CD4-positive, alpha-beta T cell treated with Interleukin-4 for 1 hour (primary cell): Measurements from ENCODE around the gene WDR83.
"Not testable (repeated sequence)": the region's sequence is repeated elsewhere in the genome, so short reads cannot be mapped to it uniquely, and the experiment has no call there.

Source experiments
- DNase-seq, 2 donors: peaks; one replicate each; pipeline ENCODE4 v3.0.0-alpha.2; 2020 to 2022

The WDR83 gene

DNA sequence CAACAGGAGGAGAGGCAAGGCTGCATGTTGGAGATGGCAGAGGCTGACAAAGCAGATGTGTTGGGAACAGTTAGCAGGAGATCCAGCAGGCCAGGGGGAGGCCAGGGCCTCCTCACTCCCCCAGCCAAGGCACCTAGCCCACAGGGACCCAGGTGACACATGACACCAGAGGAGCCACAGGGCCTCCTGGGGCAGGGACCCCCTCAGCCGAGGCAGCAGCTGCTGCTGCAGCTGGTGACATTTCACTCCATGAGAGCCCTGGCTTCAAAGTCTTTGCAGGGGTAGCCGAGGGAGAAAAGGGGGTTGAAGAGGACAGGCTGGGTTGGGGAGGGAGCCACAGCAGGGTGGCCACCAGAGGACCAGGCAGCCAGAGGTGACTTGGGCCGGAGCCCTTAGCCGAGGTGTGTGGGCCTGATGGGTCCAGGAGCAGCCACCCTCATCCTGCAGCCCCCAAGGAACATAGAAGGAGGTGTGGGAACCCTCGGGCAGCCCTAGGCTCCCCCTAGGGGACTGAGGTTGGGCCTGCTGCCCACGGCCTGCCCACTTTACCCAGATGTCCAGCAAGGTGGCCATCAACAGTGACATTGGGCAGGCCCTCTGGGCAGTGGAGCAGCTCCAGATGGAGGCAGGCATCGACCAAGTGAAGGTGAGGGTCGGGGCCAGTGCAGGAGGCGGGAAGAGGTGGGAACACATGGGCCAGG, 21.0 kb downstream of the WDR83 start, which contains the start of gene GNG14:
Gene GNG14, plus strand, starts transcription at position 503 of the 701 bp plus-strand sequence. Its CDS starts 51 bp downstream, at position 554.
- DNase-seq, result no peak

DNA sequence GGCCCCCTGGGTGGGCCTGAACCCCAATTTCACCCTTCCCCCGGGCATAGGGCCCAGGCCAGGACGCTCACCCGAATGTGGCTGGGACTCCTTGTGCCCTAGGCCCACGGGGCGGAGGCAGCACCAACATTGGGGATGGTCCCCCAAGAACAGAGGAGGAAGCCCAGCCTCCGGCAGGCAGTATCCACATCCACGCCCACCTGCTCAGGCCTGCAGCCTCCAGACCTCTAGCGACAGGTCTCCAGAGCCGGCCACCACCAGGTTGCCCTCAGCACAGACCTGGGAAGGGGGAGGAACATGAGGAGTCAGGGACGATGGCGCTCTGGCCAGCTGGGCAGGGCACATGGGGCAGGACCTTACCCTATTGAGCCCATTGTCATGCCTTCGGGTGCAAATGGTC, 22.4 kb downstream of the WDR83 start:
- no peak for DNase-seq

DNA sequence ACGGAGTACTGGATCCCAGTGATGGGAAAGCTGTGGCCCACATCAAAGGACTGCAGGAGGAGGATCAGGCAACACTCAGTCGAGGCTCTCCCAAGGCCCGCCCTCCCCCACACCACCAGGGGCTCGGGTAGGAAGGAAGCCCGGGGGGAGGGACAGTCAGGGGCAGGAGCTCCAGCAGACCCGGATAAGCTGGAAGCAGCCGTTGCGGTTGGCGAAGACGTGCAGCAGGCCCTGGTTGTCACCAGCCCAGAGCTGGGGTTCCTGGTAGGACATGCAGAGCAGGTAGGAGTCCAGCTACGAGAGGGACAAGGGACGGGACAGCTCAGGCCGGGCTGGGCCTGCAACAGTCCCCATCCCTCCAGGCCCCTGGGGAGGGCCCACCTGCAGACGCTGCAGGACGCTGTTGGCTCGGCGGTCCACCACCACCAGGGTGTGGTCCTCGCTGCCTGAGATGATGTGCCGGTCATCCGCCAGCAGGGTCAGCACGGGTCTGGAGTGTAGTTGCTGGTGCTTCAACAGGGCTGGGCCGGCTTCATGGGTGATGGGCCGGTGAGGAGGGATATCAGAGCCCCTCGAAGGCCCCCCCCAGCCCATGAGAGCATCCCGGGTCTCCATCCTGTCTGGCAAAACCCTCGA, 23.1 kb downstream of the WDR83 start:
- DNase-seq, result no peak

DNA sequence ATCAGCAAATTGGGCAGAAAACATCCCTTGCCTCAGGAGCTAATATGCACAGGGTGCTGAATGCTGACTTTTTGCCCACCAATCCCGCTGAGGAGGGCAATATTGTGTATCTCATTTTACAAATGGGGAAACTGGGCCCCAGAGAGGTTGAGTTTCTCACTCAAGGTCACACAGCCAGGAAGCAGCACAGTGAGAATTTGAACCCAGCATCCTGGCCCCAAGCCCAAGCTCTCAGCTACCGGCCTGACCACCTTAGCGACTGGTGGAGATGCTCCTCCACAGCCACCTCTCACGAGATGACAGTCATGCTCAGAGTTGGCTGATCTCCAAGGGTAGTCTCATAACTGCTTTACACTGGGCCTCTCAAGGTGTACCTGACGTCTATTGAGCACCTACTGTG, 26.4 kb downstream of the WDR83 start:
- DNase-seq, result no peak

DNA sequence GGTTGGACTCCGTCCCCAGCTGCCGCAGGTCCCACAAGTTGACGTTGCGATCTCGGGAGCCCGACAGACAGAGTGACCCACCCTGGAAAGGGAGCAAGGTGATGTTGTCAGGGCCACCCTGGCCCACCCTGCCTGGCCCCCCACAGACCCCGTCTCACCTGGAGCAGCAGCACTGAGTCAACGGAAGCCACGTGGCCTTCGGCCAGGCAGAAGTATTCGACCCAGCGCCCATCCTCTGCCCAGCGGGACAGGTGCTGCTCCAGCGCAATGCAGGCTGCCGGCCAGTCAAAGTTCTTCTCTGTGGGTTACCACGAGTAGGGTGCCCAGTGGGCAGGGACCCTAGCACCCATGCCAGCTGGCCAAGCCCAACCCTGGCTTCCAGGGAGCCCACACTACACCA, 28.0 kb downstream of the WDR83 start:
- DNase-seq, result no peak

DNA sequence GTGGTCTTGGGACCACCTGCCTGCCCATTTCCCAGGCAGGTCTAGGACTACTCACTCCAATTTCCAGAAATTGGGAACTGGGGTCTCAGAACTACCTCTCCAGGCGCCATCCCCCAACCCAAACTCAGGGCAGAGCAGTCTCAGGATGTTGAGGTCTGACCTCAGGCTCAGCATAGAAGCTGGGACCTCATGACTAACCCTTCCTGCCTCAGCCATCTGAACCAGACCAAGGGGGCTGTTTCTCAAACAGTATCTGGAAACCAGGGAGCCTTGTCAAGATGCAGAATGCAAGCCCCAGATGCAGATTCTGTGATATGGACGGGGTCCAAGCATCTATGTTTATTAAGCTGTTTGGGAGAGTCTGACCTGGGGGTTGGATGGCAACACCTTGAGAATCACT, 28.5 kb downstream of the WDR83 start:
- no peak for DNase-seq

DNA sequence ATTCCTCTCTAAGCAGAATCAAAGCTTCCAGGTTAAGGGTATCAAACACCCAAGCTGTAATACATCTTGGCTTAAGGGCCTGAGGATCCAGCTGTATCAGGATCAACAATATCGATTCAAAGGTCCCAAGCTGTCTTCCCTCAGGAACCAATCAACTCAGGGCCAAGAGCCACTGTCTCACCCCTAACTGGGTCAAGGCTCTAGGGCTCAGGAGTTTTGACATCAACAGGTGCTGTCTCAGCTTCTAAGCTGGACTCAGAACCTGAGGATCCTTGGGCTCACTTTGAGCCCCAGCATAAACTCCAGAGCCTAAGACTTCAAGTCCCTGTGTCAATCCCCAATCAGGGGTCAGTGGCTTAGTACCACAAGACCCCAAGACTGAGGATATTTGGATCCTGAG, 28.9 kb downstream of the WDR83 start:
- DNase-seq, result no peak

DNA sequence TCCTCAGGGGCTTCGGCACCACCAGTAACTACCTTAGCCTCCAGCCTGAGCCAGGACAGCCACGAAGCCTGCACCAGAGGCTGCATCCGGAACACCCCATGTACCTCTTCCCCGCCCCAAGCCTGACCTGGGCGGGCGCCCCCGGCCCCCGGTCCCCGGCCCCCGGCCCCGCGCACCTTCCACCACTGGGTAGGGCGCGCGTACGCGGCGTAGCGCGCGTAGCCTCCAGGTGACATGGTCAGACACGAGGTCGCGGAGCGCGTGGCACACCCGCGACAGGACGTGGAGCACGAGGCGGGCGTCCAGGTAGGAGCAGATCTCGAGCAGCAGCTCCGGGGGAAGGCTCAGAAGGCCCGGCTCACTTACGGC, 29.4 kb downstream of the WDR83 start:
- DNase-seq, result no peak

DNA sequence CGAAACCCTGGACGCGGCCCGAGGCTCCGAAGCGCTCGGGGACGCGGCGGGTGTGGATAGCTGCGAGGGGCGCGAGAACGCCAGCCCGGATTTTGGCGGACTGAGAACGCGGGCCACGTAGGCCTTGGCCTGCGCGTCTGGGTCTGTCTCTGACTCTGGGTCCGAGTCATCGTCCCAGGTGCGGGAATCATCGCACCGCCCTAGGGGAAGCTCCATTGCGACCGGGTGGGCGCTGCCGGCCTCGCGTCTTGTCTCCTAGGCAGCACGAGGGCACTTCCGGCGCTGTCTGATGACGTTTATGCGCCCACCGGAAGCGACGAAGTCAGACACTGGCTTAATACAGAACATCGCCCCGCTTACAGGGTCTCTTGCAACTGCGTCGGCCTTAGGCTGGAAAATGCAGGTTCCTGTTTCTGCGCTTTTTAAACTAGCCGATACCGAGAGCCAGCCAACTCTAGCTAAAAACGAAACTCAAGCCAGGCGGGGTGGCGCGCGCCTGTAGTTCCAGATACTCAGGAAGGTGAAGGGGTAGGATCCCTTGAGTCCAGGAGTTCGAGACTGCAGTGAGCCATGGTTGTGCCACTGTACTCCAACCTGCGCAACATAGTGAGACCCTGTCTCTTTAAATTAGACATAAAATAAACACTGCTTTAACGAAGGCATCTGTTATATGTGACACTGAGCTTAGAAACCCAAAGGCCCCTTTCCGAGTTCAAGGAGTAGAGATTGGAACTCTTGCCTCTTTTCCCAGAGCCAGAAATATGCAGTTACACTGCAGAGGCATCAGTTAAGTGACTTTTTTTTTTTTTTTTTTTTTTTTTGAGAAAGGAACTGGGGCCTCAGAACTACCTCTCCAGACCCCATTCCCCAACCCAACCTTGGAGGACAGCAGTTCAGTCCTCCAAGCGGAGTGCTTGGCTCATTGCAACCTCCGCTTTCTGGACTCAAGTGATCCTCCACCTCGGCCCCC, 30.0 kb downstream of the WDR83 start, which contains the start of gene FBXW9:
Gene FBXW9, minus strand, starts transcription at position 266 of the 970 bp plus-strand sequence. Its CDS starts 50 bp downstream, at position 216.
- peak; percentile 97 for DNase-seq

DNA sequence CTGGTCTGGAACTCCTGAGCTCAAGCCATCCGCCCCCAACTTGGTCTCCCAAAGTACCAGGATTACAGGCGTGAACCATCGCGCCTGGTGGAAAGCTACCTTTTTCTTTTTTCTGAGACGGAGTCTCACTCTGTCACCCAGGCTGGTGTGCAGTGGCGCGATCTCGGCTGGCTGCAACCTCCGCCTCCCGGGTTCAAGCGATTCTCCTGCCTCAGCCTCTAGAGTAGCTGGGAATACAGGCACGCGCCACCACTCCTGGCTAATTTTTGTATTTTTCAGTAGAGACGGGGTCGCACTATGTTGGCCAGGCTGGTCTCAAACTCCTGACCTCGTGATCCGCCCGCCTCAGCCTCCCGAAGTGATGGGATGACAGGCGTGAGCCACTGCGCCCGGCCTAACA, 30.8 kb downstream of the WDR83 start:
- DNase-seq, result not testable (repeated sequence)

DNA sequence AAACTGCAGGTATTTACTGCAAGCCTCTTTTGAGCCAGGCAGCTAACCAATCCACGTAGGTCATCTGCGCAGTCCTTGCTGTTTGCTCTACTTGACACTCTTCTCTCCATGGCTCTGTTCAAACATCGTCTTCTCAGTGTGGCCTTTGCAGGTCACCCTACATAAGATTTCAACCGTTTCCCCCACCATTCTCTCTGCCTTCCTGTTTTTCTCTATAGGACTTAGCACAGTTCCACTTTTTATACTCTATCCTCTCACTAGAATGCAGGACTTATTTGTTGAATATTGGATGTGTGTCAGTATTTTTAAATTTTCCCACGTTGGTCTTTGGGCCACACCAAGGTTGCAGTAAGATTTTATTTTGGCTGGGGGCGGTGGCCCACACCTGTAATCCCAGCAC, 31.5 kb downstream of the WDR83 start:
- no peak for DNase-seq

DNA sequence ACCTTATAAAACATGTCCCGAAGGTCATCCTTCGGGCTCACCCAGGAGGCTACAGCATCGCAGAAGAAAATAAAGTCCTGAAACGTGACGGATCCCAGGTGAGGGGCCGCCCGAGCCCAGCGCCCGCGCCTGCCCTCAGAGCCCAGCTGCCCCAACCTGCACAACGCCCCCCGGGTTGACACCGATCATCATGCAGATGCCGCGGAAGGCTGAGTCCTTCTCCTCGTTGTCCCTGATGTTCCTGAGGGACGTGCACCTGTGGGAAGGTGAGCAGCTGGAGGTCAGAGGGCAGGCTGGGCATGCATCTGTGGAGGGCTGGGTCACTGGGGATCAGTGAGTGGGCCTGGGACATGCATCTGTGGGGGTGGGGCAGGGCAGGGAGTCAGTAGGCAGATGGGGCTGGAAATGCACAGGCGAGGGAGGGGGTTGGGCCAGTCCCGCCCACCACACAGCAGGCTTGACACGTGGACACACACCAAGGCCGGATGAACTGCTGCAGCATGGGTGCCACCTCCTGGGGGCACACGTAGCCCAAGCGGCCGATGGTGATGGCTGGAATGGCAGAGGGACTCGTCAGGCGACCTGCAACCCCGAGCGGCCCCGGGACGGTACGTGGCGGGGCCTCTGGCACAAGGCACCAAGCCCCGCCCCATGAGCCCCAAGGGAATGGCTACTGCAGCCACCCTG, 35.1 kb downstream of the WDR83 start:
- DNase-seq, result no peak

DNA sequence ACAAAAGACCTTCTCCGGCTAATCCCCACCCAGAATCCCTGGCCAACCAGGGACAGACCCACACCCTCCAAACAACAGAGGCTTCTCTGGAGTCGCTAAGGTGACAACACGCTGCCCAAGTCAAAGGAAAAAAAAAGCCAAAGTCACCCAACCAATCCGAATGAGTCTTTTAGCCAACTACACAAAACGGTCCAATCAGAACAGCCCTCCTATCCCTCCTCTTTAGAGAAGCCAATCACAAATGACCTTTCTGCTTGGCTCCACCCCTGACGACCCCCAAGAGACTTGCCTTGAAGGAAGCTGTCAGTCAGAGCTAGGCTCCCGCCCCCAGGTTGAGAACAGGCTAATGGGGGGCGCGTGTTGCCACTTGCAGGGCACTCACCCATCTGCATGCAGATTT, 36.4 kb downstream of the WDR83 start:
- peak in 1 of 2 donors; percentile 11 for DNase-seq

DNA sequence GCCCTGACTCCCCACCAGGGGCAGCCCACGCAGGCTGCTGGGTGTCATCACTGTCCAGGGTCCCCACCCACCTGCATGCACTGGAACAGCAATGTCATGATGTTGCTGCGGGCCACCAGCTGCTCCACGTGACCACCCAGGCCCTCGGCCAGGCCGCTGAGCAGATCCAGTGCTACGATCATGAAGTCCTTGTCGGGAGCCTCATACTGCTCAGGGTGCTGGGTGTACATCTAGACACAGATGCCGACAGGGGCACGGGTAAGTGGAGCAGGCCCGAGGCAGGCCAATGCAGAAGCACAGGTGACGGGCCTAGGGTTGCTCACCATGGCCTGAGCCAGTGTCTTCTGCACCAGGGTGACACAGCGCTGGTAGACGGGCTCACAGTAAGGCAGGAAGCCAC, 38.6 kb downstream of the WDR83 start:
- no peak for DNase-seq

DNA sequence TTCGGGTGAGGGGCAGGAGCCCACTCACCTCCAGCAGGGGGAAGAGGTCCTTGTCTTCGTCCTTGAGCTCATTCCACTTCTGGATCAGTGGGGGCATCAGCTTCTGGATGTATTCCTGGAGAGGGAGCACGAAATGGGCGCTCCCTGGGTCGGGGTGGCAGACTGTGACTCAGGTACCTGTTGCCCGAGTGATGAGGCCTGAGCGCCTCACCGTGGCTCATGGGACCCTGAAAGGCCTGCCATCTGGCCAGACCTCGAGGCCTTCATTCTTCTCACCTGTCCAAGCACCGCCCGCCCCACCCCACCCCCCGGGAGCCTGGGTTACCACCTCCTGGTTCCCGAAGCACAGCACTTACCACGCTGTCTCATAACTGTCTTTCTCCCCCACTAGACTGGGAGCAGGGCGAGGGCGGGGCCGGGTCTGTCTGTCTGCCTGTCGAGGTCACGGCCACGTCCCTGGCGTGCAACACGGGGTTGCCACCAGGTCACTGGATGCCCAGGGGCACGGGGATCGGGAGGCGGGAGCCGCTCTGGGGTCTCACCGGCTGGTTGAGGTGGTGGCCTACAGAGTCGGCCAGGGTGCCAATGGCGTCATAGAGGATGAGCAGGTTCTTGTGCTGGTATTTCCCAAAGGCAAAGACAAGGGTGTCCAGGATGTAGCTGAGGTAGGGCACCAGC, 39.2 kb downstream of the WDR83 start:
- DNase-seq, result no peak

DNA sequence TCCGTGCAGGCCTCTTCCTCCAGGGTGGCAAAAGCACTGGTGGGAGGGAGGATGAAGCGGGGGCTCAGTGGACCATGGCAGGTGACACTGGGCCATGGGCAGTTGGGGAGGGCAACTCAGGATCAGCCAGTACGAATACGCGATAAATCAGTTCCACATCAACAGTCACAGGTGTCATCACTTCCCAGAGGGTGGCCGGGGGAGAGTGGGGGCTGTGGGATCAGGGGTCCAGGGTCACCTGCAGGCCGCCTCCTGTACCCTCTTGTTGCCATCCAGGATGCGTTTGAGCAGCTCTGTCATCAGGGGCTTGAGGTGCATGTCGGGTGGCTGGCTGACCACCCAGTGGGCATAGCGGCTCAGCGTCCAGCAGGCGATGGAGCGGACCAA, 39.7 kb downstream of the WDR83 start:
- DNase-seq, result no peak

DNA sequence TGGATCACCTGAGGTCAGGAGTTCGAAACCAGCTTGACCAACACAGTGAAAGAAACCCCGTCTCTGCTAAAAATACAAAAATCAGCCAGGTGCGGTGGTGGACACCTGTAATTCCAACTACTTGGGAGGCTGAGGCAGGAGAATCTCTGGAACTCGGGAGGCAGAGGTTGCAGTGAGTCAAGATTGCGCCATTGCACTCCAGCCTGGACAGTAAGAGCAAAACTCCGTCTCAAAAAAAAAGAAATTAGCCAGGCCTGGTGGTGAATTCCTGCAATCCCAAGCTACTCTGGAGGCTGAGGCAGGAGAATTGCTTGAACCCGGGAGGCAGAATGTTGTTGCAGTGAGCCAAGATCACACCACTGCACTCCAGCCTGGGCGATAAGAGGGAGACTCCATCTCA, 42.0 kb downstream of the WDR83 start:
- DNase-seq, result no peak

DNA sequence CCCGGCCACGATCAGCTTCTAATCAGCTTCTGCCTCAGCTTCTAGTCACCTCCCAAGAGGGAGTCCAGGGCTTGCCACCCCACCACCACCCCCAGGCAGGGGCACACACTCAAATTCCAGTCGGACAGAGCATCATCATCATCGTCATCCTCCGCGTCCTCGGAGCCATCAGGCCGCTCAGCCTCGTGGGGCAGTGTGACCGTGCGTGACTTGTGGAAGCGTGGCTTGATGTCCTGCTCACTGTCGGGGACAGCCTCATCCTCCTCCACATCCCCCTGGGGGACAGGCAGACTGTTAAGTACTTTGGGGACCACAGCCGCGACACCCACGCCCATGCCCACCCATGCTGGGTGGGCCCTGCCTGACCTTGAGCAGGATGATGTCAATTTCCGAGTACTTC, 44.6 kb downstream of the WDR83 start:
- DNase-seq, result no peak

DNA sequence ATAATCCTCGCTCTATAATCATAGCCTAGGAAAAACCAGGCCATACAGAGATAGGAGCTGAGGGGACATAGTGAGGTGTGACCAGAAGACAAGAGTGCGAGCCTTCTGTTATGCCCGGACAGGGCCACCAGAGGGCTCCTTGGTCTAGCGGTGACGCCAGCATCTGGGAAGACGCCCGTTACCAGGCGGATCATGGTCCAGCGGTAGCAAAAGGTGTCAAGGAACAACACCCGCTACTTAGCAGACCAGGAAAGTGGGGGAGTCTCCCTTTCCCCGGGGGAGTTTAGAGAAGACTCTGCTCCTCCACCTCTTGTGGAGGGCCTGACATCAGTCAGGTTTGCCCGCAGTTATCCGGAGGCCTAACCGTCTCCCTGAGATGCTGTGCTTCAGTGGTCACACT, 45.5 kb downstream of the WDR83 start:
- DNase-seq, result peak; percentile 29

DNA sequence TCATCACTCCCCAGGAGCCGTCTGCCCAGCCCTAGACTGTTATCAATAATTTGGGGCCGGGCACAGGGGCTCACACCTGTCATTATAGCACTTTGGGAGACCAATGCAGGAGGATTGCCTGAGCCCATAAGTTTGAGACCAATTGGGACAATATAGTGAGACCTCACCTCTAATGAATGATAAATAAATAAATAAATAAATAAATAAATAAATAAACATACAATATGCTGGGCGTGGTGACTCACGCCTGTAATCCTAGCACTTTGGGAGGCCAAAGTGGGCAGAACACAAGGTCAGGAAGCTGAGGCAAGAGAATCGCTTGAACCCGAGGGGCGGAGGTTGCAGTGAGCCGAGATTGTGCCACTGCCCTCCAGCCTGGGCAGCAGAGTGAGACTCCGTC, 46.7 kb downstream of the WDR83 start:
- not testable (repeated sequence) for DNase-seq

DNA sequence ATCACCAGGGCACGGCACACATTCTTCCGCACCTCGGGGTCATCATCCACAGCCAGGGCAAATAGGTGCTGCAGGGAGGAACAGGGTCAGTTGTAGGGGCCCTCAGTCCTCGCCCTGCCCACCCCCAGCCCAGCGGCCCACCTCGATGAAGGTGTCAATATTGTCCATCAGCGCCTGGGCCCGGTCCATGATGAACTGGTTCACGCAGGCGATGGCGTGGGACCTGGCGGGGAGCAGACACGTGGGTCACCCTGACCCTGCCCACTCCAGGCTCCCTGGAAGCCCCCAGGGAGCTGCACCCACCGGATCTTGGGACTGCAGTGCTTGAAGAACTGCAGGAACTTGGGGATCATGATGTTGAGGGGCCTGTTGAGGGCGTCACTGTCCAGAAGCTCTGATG, 48.5 kb downstream of the WDR83 start:
- no peak for DNase-seq

DNA sequence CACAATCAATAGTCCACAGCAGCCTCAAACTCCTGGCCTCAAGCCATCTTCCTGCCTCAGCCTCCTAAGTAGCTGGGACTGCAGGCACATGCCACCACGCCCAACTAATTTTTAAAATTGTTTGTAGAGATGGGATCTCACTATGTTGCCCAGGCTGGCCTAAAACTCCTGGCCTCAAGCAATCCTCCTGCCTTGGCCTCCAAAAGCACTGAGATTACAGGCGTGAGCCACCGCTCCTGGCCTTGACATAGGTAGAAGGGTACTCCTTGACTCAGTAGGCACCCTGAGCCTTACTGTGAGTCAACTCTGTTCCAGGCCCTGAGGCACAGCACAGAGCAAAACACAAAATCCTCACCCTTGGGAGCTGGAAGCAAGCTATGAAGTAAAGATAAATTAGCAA, 49.3 kb downstream of the WDR83 start:
- no peak for DNase-seq
